Bronchial epithelial cell (primary cell): ENCODE measurements around the gene SPATA46. TPM values are rescaled to one million over a fixed set of nuclear protein-coding genes. Genes with fewer than 3 reads are reported as not detected.

ENCODE experiments used
- DNase-seq: peaks from one replicate; pipeline ENCODE4 v3.0.0-alpha.2; 2010; ENCODE audit warnings: low read depth
- FAIRE-seq: peaks from 2 replicates; lab custom pipeline; 2011; peaks lifted over from hg19 to GRCh38; lab: Jason Lieb, UNC
- H3K27me3 ChIP-seq: 2 replicates; pipeline ENCODE4 v1.5.1; 2011; ENCODE audit warnings: low read length; ENCODE audit not compliant: control insufficient read depth, insufficient read depth
- H3K36me3 ChIP-seq: 2 replicates; pipeline ENCODE4 v1.5.1; 2011; ENCODE audit warnings: low read length; ENCODE audit not compliant: control insufficient read depth, insufficient read depth
- H3K4me3 ChIP-seq: 2 replicates; pipeline ENCODE4 v1.5.1; 2011; ENCODE audit warnings: mild to moderate bottlenecking, low read depth, low read length, control low read depth
- total RNA-seq: library from RNA; depleted of rRNA; stranded (reverse); fragments of >200 nt; gene quantifications from 2 replicates; pipeline ENCODE4 v1.2.1, GENCODE V29; 2014
- TF ChIP-seq, protein P1 (sequence below): IDR thresholded peaks from 2 replicates; pipeline ENCODE4 v1.5.1; 2011; ENCODE audit warnings: mild to moderate bottlenecking, moderate library complexity, low read length, control low read depth, inconsistent platforms; ENCODE audit not compliant: insufficient read depth, severe bottlenecking

SPATA46 gene
- total RNA-seq, 1 donor from 2014 or later, result not detected

GRCh38 chr1:162360237-162360873 is 16.3 kb downstream of the SPATA46 start:
- no peak for DNase-seq
- no peak for FAIRE-seq
- Histone ChIP-seq H3K4me3 (no peak overlapping the region), H3K27me3 (no peaks in the 10 kb centered on the region), H3K36me3 (no peaks in the 10 kb centered on the region)
- TF ChIP-seq, protein P1, sequence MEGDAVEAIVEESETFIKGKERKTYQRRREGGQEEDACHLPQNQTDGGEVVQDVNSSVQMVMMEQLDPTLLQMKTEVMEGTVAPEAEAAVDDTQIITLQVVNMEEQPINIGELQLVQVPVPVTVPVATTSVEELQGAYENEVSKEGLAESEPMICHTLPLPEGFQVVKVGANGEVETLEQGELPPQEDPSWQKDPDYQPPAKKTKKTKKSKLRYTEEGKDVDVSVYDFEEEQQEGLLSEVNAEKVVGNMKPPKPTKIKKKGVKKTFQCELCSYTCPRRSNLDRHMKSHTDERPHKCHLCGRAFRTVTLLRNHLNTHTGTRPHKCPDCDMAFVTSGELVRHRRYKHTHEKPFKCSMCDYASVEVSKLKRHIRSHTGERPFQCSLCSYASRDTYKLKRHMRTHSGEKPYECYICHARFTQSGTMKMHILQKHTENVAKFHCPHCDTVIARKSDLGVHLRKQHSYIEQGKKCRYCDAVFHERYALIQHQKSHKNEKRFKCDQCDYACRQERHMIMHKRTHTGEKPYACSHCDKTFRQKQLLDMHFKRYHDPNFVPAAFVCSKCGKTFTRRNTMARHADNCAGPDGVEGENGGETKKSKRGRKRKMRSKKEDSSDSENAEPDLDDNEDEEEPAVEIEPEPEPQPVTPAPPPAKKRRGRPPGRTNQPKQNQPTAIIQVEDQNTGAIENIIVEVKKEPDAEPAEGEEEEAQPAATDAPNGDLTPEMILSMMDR, result no peak

GRCh38 chr1:162359523-162360236 is 17.0 kb downstream of the SPATA46 start:
- H3K36me3 ChIP-seq, result no peaks in the 10 kb centered on the region
- FAIRE-seq, result no peak
- TF ChIP-seq, protein P1, result no peak

GRCh38 chr1:162358928-162359327 is 17.7 kb downstream of the SPATA46 start:
- no peaks in the 10 kb centered on the region for H3K36me3 ChIP-seq
- DNase-seq (no peak), FAIRE-seq (no peak)
- no peak overlapping the region for H3K4me3 ChIP-seq
- TF ChIP-seq, protein P1, result no peak
- no peaks in the 10 kb centered on the region for H3K27me3 ChIP-seq

More at GRCh38 chr1:162359523-162360236, 17.0 kb downstream of the SPATA46 start:
- Histone ChIP-seq H3K4me3 (no peak overlapping the region), H3K27me3 (no peaks in the 10 kb centered on the region)
- DNase-seq, result no peak

- no peaks in the 10 kb centered on the region for H3K36me3 ChIP-seq
These were observed 18.9 kb downstream of the SPATA46 start for GRCh38 chr1:162357681-162358266.

DNA sequence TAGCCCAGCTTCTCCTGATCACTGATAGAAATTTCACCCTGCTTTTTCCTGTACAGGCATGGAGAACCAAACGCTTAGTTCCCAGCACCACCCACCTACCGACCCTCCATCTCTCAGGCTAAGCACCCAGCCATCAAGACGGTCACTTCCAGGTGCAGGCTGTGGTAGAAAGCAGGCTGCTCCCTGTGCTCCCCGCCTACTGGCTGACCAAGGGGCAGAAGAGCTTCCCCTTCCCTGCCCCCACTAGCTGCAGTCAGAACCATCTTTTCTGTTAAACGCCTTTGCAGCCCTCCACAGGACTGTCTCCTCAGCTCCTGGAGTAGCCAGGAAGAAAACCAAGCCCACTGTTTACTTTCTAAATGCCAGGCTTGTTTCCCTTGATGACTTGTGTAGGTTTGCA is 23.0 kb downstream of the SPATA46 start:
- no peak overlapping the region for H3K4me3 ChIP-seq
- DNase-seq (no peak), FAIRE-seq (no peak)
- H3K36me3 ChIP-seq, result no peaks in the 10 kb centered on the region
- no peaks in the 10 kb centered on the region for H3K27me3 ChIP-seq
- TF ChIP-seq, protein P1, result no peak

More at GRCh38 chr1:162357681-162358266, 18.9 kb downstream of the SPATA46 start:
- Histone ChIP-seq H3K27me3 (no peaks in the 10 kb centered on the region), H3K4me3 (no peak overlapping the region)
- DNase-seq, result peak; percentile 51
- TF ChIP-seq, protein P1, result peak; percentile 68
- FAIRE-seq, result no peak
